GM18517 (cell line): ENCODE results near the gene ADAT3.
"Not testable (repeated sequence)": the region's sequence is repeated elsewhere in the genome, so short reads cannot be mapped to it uniquely, and the experiment has no call there.

Experiments used
- ATAC-seq: cut with Tn5 transposase; IDR thresholded peaks from one replicate; pipeline ENCODE4 v1.9.1; 2021; ENCODE audit warnings: mild to moderate bottlenecking, moderate library complexity; ENCODE audit not compliant: unreplicated experiment

ADAT3 gene

DNA sequence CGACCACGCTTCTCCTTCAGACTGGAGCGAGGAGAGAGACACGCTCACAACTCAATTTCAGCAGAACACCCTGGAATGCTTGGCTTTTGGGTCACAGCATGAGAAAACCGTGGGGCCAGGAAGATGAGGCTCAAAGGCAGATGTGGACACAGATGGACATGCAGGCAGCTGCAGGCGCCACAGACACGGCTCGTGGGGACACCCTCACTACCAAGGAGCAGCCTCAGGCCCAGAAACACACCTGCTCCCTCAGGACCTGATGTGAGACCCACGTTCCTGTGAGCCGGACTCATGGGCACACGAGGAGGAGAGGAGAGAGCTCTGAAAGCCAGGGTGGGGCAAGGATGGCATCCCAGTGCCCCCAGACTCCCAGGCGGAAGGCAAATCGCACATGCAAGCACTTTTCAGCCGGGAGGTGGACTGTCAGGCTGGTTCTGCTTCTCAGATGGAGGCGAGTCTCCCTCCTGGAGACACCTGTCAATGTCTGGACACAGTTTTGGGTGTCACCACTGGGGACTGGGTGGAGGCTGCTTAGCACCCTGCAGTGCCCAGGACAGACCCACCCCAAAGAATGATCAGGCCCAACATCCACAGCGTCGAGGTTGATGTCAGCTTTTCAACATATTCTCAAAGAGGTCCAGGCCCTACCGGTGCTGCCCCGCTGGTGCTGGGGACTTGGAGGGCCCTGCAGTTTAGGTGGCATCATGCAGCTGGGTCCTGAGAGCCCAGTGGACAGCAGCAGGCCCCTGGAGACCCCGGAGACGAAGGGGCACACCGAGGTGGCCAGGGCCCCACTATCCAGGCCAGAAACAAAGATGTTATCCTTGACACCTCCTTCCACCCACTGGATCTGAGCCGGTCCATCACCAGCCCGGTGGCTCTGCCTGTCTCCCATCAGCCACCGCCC is 22.2 kb upstream of the ADAT3 start:
- no peak for ATAC-seq

DNA sequence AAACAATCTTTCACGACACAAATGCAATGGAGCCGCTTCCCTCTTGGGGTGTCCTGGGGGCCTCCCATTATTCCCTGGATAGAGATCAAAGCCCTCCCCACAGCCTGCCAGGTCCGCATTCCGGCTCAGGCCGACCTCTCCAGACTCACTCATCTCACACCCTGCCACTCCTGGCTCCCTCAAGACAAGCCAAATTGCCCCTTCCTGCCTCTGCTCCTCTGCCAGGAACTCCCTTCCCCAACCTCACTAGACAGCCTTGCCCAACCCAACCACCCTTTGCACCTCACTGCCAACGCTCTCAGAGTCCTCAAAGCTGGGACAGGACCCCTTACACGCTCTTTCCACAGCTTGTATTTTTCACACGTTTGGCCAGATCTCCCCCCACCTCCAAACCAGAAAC is 21.4 kb upstream of the ADAT3 start:
- ATAC-seq, result no peak

DNA sequence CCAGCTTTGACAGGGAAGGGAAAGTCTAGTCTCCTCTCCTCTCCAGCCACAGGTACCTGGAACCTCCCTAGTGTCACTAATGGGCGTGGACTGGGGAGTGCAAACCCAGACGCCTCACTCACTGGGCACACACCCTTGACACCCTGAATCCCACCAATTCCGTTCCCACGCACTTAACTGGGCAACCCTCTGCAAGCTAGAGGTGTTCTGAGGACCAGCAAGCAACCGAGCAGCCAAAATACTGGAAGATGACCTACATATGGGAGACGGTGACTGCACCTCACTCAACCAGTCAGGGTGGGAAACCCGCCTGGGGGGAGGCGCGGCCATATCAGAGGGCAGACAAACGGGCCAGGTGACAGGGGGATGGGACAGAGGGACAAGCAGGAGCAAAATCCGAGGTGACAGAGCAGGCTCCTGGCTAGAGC is 20.9 kb upstream of the ADAT3 start:
- no peak for ATAC-seq

DNA sequence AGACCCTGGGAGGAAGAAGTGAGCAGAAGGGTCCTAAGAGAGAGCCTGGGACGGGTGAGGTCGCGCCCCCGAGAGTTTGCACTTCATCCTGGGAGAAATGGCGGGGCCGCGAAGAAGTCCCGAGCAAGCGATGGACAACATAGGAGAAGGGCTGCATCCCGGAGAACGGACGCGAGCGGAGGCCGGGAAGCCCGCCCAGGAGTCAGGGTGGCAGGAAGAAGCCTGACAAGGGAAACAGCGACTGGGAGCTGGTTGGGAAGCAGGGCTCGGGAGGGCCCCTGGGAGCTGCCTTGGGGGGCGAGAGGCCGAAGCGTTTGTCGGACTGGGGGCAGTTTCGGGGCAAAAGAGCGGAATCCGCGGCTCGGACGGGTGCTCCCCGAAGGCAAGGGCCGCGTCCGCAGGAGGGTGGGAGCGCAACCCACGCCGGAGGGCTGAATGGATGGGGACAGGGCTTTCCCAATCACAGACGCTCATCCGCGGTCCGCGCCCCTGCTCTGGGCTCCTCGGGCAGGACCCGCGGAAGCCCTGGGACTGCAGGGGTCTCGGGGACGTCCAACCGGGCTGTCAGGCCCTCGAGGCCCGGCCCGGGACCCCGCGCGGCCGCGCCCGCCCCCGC is 20.4 kb upstream of the ADAT3 start:
- ATAC-seq, result no peak

DNA sequence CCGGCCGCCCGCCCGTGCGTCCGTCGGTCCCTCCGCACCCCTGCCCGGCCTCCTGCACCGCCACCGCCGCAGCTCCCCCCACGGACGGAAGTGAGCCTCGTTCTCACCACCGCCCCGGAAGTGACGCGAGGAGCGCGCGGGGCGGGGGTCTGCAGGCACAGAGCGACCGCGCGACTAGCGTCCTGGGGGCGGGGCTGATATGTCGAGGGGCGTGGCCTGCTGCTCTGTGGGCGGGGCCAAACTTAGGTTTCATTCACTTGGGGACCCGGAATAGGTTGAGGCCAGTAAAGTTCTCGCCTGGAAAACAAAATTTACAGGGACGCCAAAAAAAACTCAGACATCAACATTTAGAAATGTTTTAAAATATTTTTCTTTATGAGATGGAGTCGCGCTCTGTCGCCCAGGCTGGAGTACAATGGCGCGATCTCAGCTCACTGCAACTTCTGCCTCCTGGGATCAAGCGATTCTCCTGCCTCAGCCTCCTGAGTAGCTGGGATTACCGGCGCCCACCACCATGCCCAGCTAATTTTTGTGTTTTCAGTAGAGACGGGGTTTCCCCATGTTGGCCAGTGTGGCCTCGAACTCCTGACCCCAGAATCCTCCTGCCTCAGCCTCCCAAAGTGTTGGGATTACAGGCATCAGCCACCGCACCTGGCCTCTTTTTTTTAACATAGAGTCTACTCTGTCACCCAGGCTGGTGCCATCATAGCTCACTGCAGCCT is 19.6 kb upstream of the ADAT3 start, which contains the start of gene ABHD17A:
ABHD17A (minus strand) TSS at position 99 of the 722 bp plus-strand sequence. CDS start 3,930 bp downstream, outside the sequence.
- peak; percentile 54 for ATAC-seq

DNA sequence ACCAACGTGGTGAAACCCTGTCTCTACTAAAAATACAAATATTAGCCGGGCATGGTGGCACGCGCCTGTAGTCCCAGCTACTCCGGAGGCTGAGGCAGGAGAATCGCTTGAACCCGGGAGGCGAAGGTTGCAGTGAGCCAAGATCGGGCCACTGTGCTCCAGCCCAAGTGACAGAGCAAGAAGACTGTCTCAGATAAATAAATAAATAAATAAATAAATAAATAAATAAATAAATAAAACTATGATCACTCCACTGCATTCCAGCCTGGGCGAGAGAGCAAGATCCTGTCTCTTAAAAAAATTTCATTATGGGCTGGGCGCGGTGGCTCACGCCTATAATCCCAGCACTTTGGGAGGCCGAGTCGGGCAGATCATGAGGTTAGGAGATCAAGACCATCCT is 18.8 kb upstream of the ADAT3 start:
- not testable (repeated sequence) for ATAC-seq

DNA sequence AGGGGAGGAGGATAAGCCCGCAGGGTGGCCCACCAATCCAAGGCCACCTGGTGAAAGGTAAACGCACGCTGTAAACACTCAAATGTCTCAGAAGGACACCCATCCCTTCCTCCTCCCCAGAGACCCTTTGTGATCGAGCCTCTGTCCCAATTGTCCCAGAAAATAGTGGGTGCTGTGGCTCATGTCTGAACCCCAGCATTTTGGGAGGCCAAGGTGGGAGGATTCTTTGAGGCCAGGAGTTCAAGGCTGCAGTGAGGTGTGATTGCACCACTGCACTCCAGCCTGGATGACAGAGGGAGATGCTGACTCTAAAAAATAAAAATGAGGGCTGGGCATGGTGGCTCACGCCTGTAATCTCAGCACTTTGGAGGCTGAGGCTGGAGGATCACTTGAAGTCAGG is 16.8 kb upstream of the ADAT3 start:
- no peak for ATAC-seq

DNA sequence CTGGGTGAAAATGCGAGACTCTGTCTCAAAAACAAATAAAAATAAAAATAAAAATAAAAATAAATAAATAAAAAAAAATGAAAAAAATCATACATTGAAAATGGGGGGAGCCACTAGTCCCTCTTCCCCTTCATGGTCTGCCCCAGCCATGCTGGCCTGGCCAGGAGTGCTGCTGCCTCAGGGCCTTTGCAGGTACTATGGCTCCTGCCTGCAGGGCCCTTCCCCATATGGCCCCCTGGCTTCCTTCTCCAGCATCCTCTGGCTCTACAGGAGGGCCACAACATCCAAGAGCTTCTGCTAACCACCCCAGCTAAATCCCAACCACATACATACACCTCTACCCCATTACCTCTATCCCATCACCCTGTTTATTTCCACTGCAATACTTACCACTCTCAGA is 15.3 kb upstream of the ADAT3 start:
- no peak for ATAC-seq

DNA sequence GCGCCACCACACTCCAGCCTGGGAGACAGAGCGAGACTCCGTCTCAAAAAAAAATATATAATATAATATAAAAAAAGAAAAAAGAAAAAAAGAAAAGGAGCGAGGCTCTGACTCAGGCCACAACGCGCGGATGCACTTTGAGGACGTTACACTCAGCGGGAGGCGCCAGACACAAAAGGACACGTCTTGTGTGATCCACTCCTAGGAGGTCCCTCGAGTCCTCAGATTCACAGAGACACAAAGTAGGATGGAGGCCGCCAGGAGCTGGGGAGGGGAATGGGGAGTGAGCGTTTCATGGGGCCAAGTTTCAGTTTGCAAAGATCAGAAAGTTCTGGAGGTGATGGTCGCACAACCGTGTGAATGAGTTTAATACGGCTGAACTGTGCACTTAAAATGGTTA is 11.4 kb upstream of the ADAT3 start:
- no peak for ATAC-seq

DNA sequence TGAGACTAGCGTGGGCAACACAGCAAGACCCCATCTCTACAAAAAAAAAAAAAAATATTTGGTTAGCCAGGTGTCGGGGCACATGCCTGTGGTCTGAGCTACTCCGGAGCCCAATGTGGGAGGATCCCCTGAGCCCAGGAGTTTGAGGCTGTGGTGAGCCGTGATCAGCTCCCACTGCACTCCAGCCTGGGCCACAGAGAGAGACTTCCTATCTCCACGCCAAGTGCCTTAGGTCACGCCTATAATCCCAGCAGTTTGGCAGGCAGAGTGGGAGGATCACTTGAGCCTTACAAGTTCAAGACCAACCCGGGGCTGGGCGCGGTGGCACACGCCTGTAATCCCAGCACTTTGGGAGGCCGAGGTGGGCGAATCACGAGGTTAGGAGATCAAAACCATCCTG is 8.7 kb upstream of the ADAT3 start:
- no peak for ATAC-seq

DNA sequence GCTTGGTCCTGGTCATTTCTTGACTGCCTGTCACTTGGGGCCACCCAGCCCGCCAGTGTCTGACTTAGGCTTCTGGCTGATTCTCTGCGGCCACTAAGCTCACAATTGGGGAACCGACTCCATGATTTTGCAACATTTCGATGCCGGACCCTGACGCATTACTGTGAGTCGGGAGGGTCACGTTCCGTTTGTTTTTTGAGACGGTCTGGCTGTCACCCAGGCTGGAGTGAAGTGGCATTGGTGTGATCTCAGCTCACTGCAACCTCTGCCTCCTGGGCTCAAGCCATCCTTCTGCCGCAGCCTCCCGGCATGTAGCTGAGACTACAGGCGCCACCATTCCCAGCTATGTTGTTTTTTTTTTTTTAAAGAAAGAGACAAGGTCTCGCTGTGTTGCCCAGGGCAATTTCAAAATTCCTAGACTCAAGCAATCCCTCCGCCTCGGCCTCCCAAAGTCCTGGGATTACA is 3.2 kb upstream of the ADAT3 start:
- no peak for ATAC-seq

DNA sequence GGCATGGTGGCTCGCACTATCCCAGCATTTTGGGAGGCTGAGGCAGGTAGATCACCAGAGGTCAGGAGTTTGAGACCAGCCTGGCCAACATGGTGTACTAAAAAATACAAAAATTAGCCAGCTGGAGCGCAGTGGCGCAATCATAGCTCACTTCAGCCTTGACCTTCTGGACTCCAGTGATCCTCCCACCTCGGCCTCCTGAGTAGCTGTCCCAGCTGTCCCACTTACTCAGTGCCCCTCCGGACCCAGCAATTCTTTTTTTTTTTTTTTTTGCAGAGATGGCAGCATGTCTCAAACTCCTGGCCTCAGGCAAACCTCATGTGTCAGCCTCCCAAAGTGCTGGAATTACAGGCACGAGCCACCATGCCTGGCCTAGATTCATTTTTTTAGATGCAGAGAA is 2.3 kb upstream of the ADAT3 start:
- no peak for ATAC-seq

DNA sequence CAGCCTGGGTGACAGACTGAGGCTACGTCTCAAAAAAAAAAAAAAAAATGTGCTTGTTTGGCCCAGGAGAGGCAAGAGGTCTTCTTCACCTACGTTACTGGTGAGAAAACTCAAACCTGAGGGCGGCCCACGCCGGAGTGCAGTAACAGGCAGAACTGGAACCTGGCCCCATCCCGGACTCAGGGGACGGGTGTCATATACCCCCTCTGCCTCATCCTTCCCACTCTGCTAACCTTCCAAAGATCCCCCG is 414 bp upstream of the ADAT3 start:
- ATAC-seq, result peak; percentile 36

DNA sequence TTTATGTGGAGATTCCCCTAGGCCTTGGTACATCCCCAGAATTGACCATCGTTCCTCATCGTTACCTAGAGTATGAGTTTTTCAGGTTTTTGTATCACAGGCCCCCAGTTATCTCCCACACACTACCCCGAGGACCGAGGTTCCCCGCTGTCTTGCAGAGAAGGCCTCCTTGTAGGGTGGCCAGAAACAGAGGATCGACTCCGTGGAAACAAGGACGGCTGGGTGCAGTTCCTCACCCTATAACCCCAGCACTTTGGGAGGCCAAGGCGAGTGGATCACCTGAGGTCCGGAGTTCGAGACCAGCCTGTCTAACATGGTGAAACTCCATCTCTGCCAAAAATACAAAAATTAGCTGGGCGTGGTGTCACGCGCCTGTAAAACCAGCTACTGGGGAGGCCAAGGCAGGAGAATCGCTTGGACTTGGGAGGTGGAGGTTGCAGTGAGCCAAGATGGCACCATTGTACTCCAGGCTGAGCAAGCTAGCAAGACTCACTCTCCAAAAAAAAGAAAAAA is 720 bp downstream of the ADAT3 start:
- no peak for ATAC-seq

DNA sequence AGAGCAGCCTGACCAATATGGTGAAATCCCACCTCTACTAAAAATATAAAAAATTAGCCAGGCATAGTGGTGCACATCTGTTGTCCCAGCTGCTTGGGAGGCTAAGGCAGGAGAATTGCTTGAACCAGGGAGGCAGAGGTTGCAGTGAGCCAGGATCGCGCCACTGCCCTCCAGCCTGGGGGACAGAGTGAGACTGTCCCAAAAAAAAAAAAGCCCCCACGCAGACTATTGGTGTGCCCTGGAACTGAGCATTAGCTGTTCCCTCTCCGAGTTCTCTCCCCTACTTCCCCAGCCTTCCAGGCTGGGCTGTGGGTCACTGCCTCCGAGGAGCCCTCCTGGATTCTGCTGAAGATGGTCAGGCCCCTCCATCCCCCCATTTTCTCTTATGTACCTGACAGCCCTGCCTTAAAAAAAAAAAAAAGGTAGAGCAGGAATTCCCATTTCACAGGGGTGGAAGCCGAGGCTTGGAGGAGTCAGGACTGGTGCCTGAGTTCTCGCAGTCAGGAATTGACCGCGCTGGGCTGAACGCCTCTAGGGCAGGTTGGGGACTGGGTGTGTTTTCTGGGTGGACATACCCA is 1.9 kb downstream of the ADAT3 start:
- ATAC-seq, result no peak

DNA sequence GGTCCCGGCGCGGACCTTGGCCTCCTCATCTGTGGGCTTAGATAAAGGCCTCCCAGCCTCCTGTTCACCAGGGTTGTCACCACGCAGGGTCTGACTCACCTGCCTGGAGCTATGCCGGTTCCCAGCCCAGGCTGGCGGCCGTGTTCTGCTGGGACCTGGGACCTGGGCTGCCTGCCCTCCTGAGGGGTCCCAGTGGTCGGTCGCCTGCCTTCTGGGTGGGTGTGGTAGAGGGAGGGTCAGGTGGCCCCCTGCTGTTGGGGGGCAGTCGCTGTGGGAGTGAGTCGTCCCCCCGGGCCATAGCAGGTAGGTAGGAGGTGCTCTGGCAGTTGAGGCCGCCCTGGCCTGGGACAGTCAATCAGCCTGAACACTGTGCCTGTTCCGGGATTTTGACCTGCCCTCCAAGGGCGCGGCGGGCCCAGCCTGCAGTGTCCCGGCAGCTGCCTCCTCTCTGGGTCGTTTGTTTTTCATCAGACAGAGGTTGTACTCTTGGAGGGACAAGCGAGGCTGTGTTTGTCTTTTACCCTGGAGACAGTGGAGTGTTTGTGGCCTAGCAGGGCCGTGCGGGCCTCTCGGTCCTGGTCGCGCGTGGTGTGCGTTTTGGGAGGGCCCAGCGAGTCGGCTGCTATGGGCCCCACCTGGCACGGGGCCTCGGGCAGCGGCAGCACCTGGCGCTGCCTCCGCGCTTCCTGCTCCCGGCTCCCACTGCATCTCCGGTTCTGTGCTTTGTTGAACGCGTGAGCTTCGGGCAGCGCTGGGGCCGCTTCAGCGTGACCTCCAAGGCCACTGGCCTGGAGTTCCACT is 2.6 kb downstream of the ADAT3 start:
- no peak for ATAC-seq

DNA sequence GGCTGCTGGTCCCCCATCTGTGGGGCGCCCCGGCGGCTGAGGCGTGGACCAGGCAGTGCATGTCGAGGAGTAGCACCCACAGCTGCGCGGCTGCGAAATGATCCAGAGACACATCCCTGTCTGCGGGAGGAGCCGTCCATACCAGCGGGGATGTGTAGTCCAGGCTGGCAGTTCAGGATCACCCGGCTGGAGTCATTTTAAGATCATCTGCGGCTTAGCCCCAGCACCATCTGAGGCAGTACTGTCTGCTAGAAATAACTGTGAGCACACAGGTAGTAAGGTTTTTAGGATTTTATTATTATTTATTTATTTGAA is 3.1 kb downstream of the ADAT3 start:
- no peak for ATAC-seq

DNA sequence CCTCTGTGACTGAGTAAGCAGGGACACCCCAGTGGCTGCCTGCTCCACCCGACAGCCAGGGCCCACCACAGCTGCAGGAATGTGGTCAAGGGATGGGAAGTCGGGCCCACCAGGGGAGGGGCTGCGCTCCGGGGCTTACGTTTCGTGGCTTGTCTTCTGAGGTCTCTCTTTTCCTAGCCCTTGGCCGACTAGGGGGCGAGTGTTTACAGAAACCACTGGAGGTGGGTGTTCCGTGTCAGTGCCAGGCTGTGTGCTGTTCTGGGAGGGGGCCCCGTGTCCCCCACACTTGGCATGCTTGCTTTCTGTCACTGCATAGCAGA is 4.5 kb downstream of the ADAT3 start:
- no peak for ATAC-seq

DNA sequence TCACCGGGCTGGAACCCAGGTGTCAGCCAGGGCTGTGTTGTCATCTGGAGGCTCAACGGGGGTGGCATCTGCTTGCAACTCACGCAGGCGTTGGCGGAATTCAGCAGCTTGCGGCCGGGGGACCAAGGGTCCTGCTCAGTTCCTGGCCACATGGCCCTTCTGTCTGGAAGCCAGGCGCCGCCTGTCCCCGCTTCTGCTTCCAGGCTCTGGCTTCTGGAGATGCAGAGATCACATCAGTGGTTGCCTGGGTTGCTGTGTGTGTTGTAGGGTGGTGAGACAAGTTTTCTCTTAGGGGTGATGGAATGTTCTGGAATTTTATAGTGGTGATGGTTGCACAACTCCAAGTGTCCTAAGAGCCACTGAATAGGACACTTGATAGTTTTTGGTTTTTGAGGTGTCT is 5.0 kb downstream of the ADAT3 start:
- ATAC-seq, result no peak

DNA sequence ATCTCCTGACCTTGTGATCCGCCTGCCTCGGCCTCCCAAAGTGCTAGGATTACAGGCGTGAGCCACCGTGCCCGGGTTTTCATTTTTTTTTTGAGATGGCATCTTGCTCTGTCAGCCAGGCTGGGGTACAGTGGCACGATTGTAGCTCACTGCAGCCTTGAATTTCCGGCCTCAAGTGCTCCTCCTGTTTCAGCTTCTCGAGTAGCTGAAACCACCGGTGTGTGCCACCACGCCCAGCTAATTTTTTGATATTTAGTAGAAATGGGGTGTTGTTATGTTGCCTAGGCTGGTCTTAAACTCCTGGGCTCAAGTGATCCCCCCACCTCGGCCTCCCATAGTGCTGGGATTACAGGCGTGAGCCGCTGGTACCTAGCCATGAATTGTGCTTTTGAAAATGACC is 5.9 kb downstream of the ADAT3 start:
- ATAC-seq, result no peak

DNA sequence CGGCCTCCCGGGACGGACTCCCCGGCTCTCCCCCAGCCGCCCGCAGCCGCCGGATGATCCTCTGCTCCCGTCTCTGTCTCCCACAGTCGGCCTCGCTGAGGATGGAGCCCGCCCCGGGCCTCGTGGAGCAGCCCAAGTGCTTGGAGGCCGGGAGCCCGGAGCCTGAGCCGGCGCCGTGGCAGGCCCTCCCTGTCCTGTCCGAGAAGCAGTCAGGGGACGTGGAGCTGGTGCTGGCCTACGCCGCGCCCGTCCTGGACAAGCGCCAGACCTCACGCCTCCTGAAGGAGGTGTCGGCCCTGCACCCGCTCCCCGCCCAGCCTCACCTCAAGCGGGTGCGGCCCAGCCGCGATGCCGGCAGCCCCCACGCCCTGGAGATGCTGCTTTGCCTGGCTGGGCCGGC is 6.8 kb downstream of the ADAT3 start:
- no peak for ATAC-seq
